Thymus (tissue), 11 donors: ENCODE measurements around the gene VWC2. TPM values are rescaled to one million over a fixed set of nuclear protein-coding genes. Genes with fewer than 3 reads are reported as not detected.
"Not testable (repeated sequence)": the region's sequence is repeated elsewhere in the genome, so short reads cannot be mapped to it uniquely, and the experiment has no call there.

Experiments used
- DNase-seq, 9 donors: peaks; one replicate each; pipeline ENCODE4 v3.0.0-alpha.2; 2013; ENCODE audit warnings: low spot score in 9 of 9, low read depth in 6 of 9, missing footprints in 1 of 9
- H3K27ac ChIP-seq, 2 donors: one replicate each; pipeline ENCODE4 v1.5.1; 2013; ENCODE audit warnings: control low read depth in 1 of 2, low read depth in 1 of 2, low read length in 1 of 2, mild to moderate bottlenecking in 1 of 2, moderate library complexity in 1 of 2
- H3K27me3 ChIP-seq, 2 donors: one replicate each; pipeline ENCODE4 v1.5.1; 2013; ENCODE audit warnings: low read length in 1 of 2; ENCODE audit not compliant: control insufficient read depth in 2 of 2, insufficient read depth in 1 of 2
- H3K36me3 ChIP-seq, 2 donors: one replicate each; pipeline ENCODE4 v1.5.1; 2013; ENCODE audit warnings: low read length in 1 of 2, mild to moderate bottlenecking in 1 of 2, moderate library complexity in 1 of 2; ENCODE audit not compliant: control insufficient read depth in 2 of 2, insufficient read depth in 2 of 2
- H3K4me1 ChIP-seq, 2 donors: one replicate each; pipeline ENCODE4 v1.5.1; 2013; ENCODE audit warnings: low read length in 2 of 2; ENCODE audit not compliant: control insufficient read depth in 2 of 2, insufficient read depth in 2 of 2
- H3K4me3 ChIP-seq, 2 donors: one replicate each; pipeline ENCODE4 v1.5.1; 2013; ENCODE audit warnings: low read length in 2 of 2, control low read depth in 1 of 2, mild to moderate bottlenecking in 1 of 2
- H3K9me3 ChIP-seq, 2 donors: one replicate each; pipeline ENCODE4 v1.5.1; 2013; ENCODE audit warnings: low read length in 1 of 2, mild to moderate bottlenecking in 1 of 2; ENCODE audit not compliant: control insufficient read depth in 2 of 2, insufficient read depth in 1 of 2
- WGBS: extraction: QIAGEN DNeasy Blood & Tissue Kit; methylation state at CpG from one replicate; pipeline ENCODE4 v1.1.7; 2013; 5-methylcytosine and 5-hydroxymethylcytosine counted together
- polyA plus RNA-seq: library from polyadenylated mRNA; stranded (reverse); fragments of 200-250 nt; gene quantifications from one replicate; pipeline ENCODE4 v1.2.3, GENCODE V29; 2013
- total RNA-seq: library from RNA; stranded (reverse); fragments of 120-200 nt; gene quantifications from one replicate; pipeline ENCODE4 v1.2.4, GENCODE V29; 2013
- donor health status: healthy.

Gene VWC2
- total and polyA plus RNA-seq, 2 donors: 0.02 to 0.05 TPM

- no peak for DNase-seq
- Histone ChIP-seq H3K27ac (no peak overlapping the region), H3K9me3 (no peaks in the 10 kb centered on the region), H3K27me3 (no peaks in the 10 kb centered on the region), H3K4me1 (no peaks in the 10 kb centered on the region), H3K36me3 (no peaks in the 10 kb centered on the region), H3K4me3 (no peak overlapping the region)
- WGBS: 92% methylated on average over 5 of the region's 5 CpGs
Observed at GRCh38 chr7:49822856-49823255, 49.4 kb downstream of the VWC2 start.

- H3K4me3 ChIP-seq: no peak overlapping the region
- no peaks in the 10 kb centered on the region for H3K36me3 ChIP-seq
- no peaks in the 10 kb centered on the region for H3K4me1 ChIP-seq
- no peak for DNase-seq
- no peaks in the 10 kb centered on the region for H3K27me3 ChIP-seq
- H3K27ac ChIP-seq: no peak overlapping the region
- no peaks in the 10 kb centered on the region for H3K9me3 ChIP-seq
- WGBS: 93% methylated on average over 3 of the region's 3 CpGs
Observed at GRCh38 chr7:49823566-49823965, 50.1 kb downstream of the VWC2 start.

- H3K36me3 ChIP-seq: no peaks in the 10 kb centered on the region
- H3K4me3 ChIP-seq: no peak overlapping the region
- 87% methylated on average over 13 of the region's 13 CpGs for WGBS
- no peak for DNase-seq
- H3K27me3 ChIP-seq: no peaks in the 10 kb centered on the region
- no peaks in the 10 kb centered on the region for H3K9me3 ChIP-seq
- H3K27ac ChIP-seq: no peak overlapping the region
- H3K4me1 ChIP-seq: no peaks in the 10 kb centered on the region
Observed at GRCh38 chr7:49839863-49840645, 66.6 kb downstream of the VWC2 start.

- Histone ChIP-seq H3K36me3 (no peaks in the 10 kb centered on the region), H3K27me3 (no peaks in the 10 kb centered on the region), H3K27ac (no peak overlapping the region), H3K9me3 (no peaks in the 10 kb centered on the region), H3K4me1 (no peaks in the 10 kb centered on the region), H3K4me3 (no peak overlapping the region)
- 88% methylated on average over 5 of the region's 5 CpGs for WGBS
- DNase-seq: no peak
Observed at GRCh38 chr7:49840751-49841405, 67.4 kb downstream of the VWC2 start.

GRCh38 chr7:49845626-49846025 is 72.2 kb downstream of the VWC2 start:
- no peaks in the 10 kb centered on the region for H3K36me3 ChIP-seq
- DNase-seq: no peak
- no peaks in the 10 kb centered on the region for H3K4me1 ChIP-seq
- no peak overlapping the region for H3K27ac ChIP-seq
- WGBS: 70% methylated on average over 5 of the region's 5 CpGs
- no peaks in the 10 kb centered on the region for H3K27me3 ChIP-seq
- no peaks in the 10 kb centered on the region for H3K9me3 ChIP-seq
- H3K4me3 ChIP-seq: no peak overlapping the region

GRCh38 chr7:49848211-49848841 is 74.9 kb downstream of the VWC2 start:
- 86% methylated on average over 8 of the region's 8 CpGs for WGBS
- Histone ChIP-seq H3K27me3 (no peaks in the 10 kb centered on the region), H3K4me3 (no peak overlapping the region), H3K27ac (no peak overlapping the region), H3K36me3 (no peaks in the 10 kb centered on the region), H3K4me1 (no peaks in the 10 kb centered on the region), H3K9me3 (no peaks in the 10 kb centered on the region)
- no peak for DNase-seq

GRCh38 chr7:49850921-49851613 is 77.6 kb downstream of the VWC2 start:
- WGBS: 91% methylated on average over 10 of the region's 10 CpGs

GRCh38 chr7:49851614-49851934 is 78.1 kb downstream of the VWC2 start:
- WGBS: 97% methylated on average over 9 of the region's 9 CpGs
- H3K27me3 ChIP-seq, H3K36me3 ChIP-seq, H3K9me3 ChIP-seq, H3K4me3 ChIP-seq, DNase-seq, H3K27ac ChIP-seq, H3K4me1 ChIP-seq: not testable (repeated sequence)

More at GRCh38 chr7:49850921-49851613, 77.6 kb downstream of the VWC2 start:
- Histone ChIP-seq H3K27me3 (no peaks in the 10 kb centered on the region), H3K9me3 (no peaks in the 10 kb centered on the region), H3K4me1 (no peaks in the 10 kb centered on the region), H3K27ac (no peak overlapping the region), H3K36me3 (no peaks in the 10 kb centered on the region), H3K4me3 (no peak overlapping the region)
- DNase-seq: no peak
